Activated CD8-positive, alpha-beta memory T cell treated with anti-CD3 and anti-CD28 coated beads for 4 hours (primary cell): Measurements from ENCODE around the gene ARHGEF17.

Source experiments
- DNase-seq, 2 donors: peaks; one replicate each; pipeline ENCODE4 v3.0.0-alpha.2; 2020; ENCODE audit warnings: low read depth in 2 of 2

The ARHGEF17 gene

GRCh38 chr11:73406131-73406530, 98.1 kb downstream of the ARHGEF17 start:
- no peak for DNase-seq

GRCh38 chr11:73406619-73407018, 98.5 kb downstream of the ARHGEF17 start:
- DNase-seq: no peak

GRCh38 chr11:73409431-73409830, 101.4 kb downstream of the ARHGEF17 start:
- DNase-seq: no peak

GRCh38 chr11:73410627-73411026, 102.6 kb downstream of the ARHGEF17 start:
- no peak for DNase-seq

GRCh38 chr11:73411031-73411430, 103.0 kb downstream of the ARHGEF17 start:
- no peak for DNase-seq

GRCh38 chr11:73412308-73412707, 104.2 kb downstream of the ARHGEF17 start:
- no peak for DNase-seq

GRCh38 chr11:73413256-73413655, 105.2 kb downstream of the ARHGEF17 start:
- DNase-seq: no peak

GRCh38 chr11:73414977-73415651, 107.0 kb downstream of the ARHGEF17 start:
- no peak for DNase-seq

- DNase-seq: no peak
These were observed 108.0 kb downstream of the ARHGEF17 start for GRCh38 chr11:73415854-73416615.

GRCh38 chr11:73416786-73417185, 108.7 kb downstream of the ARHGEF17 start:
- DNase-seq: no peak
